ENCODE measurements around the gene GCN1. TPM values are rescaled to one million over a fixed set of nuclear protein-coding genes. Genes with fewer than 3 reads are reported as not detected.
"Not testable (repeated sequence)": the region's sequence is repeated elsewhere in the genome, so short reads cannot be mapped to it uniquely, and the experiment has no call there.

Gene GCN1
- total RNA-seq, 6 experiments from 2014 or later = 29.9 to 62.8 (median 39.4) TPM

GRCh38 chr12:120209851-120210250, 15.3 kb upstream of the GCN1 start:
- DNase-seq (no peak), ATAC-seq (peak in 1 of 4 donors; percentile 7)
- 91% methylated on average over 10 of the region's 13 CpGs for whole genome bisulfite sequencing (ENCODE audit: insufficient coverage, low coverage, low lambda C conversion rate, missing lambda C conversion rate)
- TF ChIP-seq POLR2A (IDR thresholded peaks at IDR 0.05) (no peak), CTCF (IDR thresholded peaks at IDR 0.05) (no peak)
- intact Hi-C loops (cut with DNase I) = no loop called here
- H3K36me3 ChIP-seq = peaks cover 0 to 39% (median 14%) of the 10 kb centered on the region in 4 donors
- H3K27ac ChIP-seq = no peak overlapping the region
- no peaks in the 10 kb centered on the region for H3K27me3 ChIP-seq
- H3K9me3 ChIP-seq = no peaks in the 10 kb centered on the region
- no peak overlapping the region for H3K4me3 ChIP-seq
- peaks cover 0 to 10% (median 0%) of the 10 kb centered on the region in 4 donors for H3K4me1 ChIP-seq

- Histone ChIP-seq H3K36me3 (peaks cover 0 to 14% (median 6%) of the 10 kb centered on the region in 4 donors), H3K27ac (no peak overlapping the region)
- WGBS (ENCODE audit: insufficient coverage, low coverage, low lambda C conversion rate, missing lambda C conversion rate) = 82% methylated on average over 13 of the region's 13 CpGs
Observed at GRCh38 chr12:120207227-120207626, 12.7 kb upstream of the GCN1 start.

GRCh38 chr12:120206781-120207180, 12.3 kb upstream of the GCN1 start:
- H3K36me3 ChIP-seq; H3K4me1 ChIP-seq; H3K27ac ChIP-seq; H3K4me3 ChIP-seq; intact Hi-C loops (cut with DNase I); ATAC-seq; DNase-seq; H3K27me3 ChIP-seq; H3K9me3 ChIP-seq: not testable (repeated sequence)
- WGBS (ENCODE audit: insufficient coverage, low coverage, low lambda C conversion rate, missing lambda C conversion rate) = 90% methylated on average over 2 of the region's 5 CpGs

More at GRCh38 chr12:120207227-120207626, 12.7 kb upstream of the GCN1 start:
- Histone ChIP-seq H3K27me3 (no peaks in the 10 kb centered on the region), H3K4me1 (peaks cover 0 to 10% (median 0%) of the 10 kb centered on the region in 4 donors), H3K9me3 (no peaks in the 10 kb centered on the region), H3K4me3 (no peak overlapping the region)
- ATAC-seq = peak; percentile 47 to 71 (median 54)
- intact Hi-C loops (cut with DNase I) = no loop called here
- DNase-seq = peak in 1 of 3 donors; percentile 71
- TF ChIP-seq POLR2A (IDR thresholded peaks at IDR 0.05) = no peak
- no peak for TF ChIP-seq CTCF (IDR thresholded peaks at IDR 0.05)

GRCh38 chr12:120206228-120206627, 11.7 kb upstream of the GCN1 start:
- H3K36me3 ChIP-seq = peaks cover 0 to 5% (median under 1%) of the 10 kb centered on the region in 4 donors
- no peak overlapping the region for H3K27ac ChIP-seq
- intact Hi-C loops (cut with DNase I) = no loop called here
- H3K4me3 ChIP-seq = no peak overlapping the region
- ATAC-seq = no peak
- no peak for DNase-seq
- H3K27me3 ChIP-seq = no peaks in the 10 kb centered on the region
- peaks cover 0 to 10% (median 0%) of the 10 kb centered on the region in 4 donors for H3K4me1 ChIP-seq
- no peaks in the 10 kb centered on the region for H3K9me3 ChIP-seq
- TF ChIP-seq CTCF (IDR thresholded peaks at IDR 0.05) (no peak), POLR2A (IDR thresholded peaks at IDR 0.05) (no peak)
- no CpG with 5 or more reads among the region's 10 CpGs for WGBS (ENCODE audit: insufficient coverage, low coverage, low lambda C conversion rate, missing lambda C conversion rate)

- DNase-seq (no peak), ATAC-seq (no peak)
- H3K4me1 ChIP-seq = peaks cover 0 to 20% (median 5%) of the 10 kb centered on the region in 4 donors
- H3K9me3 ChIP-seq = no peaks in the 10 kb centered on the region
- peaks cover 0 to 7% (median 4%) of the 10 kb centered on the region in 4 donors for H3K36me3 ChIP-seq
- WGBS (ENCODE audit: insufficient coverage, low coverage, low lambda C conversion rate, missing lambda C conversion rate) = 94% methylated on average over 6 of the region's 7 CpGs
- no peak for TF ChIP-seq CTCF (IDR thresholded peaks at IDR 0.05)
- TF ChIP-seq POLR2A (IDR thresholded peaks at IDR 0.05) = no peak
- H3K27me3 ChIP-seq = no peaks in the 10 kb centered on the region
- H3K4me3 ChIP-seq = no peak overlapping the region
- intact Hi-C loops (cut with DNase I) = no loop called here
- no peak overlapping the region for H3K27ac ChIP-seq
Observed at GRCh38 chr12:120204171-120204570, 9.7 kb upstream of the GCN1 start.
